ENCODE data around the gene PRKN.

PRKN gene

GRCh38 chr6:161481786-161482516 lies 1245.6 kb downstream of the PRKN start:
- no peak for TF ChIP-seq TOX (CRISPR knock-in tag; IDR thresholded peaks at IDR 0.05; ENCODE audit: borderline replicate concordance)
- ATAC-seq = no peak

- TF ChIP-seq ARNTL (CRISPR knock-in tag; IDR thresholded peaks at IDR 0.05; ENCODE audit: borderline replicate concordance, low read depth) (no peak), GLIS3 (CRISPR knock-in tag; IDR thresholded peaks at IDR 0.05) (no peak), POU6F1 (CRISPR knock-in tag; IDR thresholded peaks at IDR 0.05; ENCODE audit: borderline replicate concordance, low read depth) (no peak), OSR1 (CRISPR knock-in tag; IDR thresholded peaks at IDR 0.05) (no peak), CSRNP3 (CRISPR knock-in tag; IDR thresholded peaks at IDR 0.05) (no peak), ZNF70 (CRISPR knock-in tag; IDR thresholded peaks at IDR 0.05) (no peak)
- TF ChIP-seq, protein P1, sequence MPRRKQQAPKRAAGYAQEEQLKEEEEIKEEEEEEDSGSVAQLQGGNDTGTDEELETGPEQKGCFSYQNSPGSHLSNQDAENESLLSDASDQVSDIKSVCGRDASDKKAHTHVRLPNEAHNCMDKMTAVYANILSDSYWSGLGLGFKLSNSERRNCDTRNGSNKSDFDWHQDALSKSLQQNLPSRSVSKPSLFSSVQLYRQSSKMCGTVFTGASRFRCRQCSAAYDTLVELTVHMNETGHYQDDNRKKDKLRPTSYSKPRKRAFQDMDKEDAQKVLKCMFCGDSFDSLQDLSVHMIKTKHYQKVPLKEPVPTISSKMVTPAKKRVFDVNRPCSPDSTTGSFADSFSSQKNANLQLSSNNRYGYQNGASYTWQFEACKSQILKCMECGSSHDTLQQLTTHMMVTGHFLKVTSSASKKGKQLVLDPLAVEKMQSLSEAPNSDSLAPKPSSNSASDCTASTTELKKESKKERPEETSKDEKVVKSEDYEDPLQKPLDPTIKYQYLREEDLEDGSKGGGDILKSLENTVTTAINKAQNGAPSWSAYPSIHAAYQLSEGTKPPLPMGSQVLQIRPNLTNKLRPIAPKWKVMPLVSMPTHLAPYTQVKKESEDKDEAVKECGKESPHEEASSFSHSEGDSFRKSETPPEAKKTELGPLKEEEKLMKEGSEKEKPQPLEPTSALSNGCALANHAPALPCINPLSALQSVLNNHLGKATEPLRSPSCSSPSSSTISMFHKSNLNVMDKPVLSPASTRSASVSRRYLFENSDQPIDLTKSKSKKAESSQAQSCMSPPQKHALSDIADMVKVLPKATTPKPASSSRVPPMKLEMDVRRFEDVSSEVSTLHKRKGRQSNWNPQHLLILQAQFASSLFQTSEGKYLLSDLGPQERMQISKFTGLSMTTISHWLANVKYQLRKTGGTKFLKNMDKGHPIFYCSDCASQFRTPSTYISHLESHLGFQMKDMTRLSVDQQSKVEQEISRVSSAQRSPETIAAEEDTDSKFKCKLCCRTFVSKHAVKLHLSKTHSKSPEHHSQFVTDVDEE (CRISPR knock-in tag; IDR thresholded peaks at IDR 0.05) = no peak
- ATAC-seq = no peak
These were observed 1247.0 kb downstream of the PRKN start for GRCh38 chr6:161480421-161481155.

- ATAC-seq = no peak
- no peak for TF ChIP-seq PPARA (CRISPR knock-in tag; IDR thresholded peaks at IDR 0.05; ENCODE audit: borderline replicate concordance)
- no peak for TF ChIP-seq OSR1 (CRISPR knock-in tag; IDR thresholded peaks at IDR 0.05)
- no peak for TF ChIP-seq SNAI2 (CRISPR knock-in tag; IDR thresholded peaks at IDR 0.05)
- TF ChIP-seq ZNF565 (CRISPR knock-in tag; conservative IDR thresholded peaks at IDR 0.05; ENCODE audit: low read depth) = no peak
- no peak for TF ChIP-seq RARB (CRISPR knock-in tag; IDR thresholded peaks at IDR 0.05)
- TF ChIP-seq, protein P2, sequence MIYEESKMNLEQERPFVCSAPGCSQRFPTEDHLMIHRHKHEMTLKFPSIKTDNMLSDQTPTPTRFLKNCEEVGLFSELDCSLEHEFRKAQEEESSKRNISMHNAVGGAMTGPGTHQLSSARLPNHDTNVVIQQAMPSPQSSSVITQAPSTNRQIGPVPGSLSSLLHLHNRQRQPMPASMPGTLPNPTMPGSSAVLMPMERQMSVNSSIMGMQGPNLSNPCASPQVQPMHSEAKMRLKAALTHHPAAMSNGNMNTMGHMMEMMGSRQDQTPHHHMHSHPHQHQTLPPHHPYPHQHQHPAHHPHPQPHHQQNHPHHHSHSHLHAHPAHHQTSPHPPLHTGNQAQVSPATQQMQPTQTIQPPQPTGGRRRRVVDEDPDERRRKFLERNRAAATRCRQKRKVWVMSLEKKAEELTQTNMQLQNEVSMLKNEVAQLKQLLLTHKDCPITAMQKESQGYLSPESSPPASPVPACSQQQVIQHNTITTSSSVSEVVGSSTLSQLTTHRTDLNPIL (CRISPR knock-in tag; IDR thresholded peaks at IDR 0.05; ENCODE audit: low read depth) = no peak
- TF ChIP-seq, protein P3, sequence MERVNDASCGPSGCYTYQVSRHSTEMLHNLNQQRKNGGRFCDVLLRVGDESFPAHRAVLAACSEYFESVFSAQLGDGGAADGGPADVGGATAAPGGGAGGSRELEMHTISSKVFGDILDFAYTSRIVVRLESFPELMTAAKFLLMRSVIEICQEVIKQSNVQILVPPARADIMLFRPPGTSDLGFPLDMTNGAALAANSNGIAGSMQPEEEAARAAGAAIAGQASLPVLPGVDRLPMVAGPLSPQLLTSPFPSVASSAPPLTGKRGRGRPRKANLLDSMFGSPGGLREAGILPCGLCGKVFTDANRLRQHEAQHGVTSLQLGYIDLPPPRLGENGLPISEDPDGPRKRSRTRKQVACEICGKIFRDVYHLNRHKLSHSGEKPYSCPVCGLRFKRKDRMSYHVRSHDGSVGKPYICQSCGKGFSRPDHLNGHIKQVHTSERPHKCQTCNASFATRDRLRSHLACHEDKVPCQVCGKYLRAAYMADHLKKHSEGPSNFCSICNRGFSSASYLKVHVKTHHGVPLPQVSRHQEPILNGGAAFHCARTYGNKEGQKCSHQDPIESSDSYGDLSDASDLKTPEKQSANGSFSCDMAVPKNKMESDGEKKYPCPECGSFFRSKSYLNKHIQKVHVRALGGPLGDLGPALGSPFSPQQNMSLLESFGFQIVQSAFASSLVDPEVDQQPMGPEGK (CRISPR knock-in tag; IDR thresholded peaks at IDR 0.05; ENCODE audit: borderline replicate concordance) = no peak
These were observed 1248.2 kb downstream of the PRKN start for GRCh38 chr6:161479376-161479775.

GRCh38 chr6:161477876-161478425 lies 1249.6 kb downstream of the PRKN start:
- no peak for ATAC-seq
- TF ChIP-seq ZNF565 (CRISPR knock-in tag; conservative IDR thresholded peaks at IDR 0.05; ENCODE audit: low read depth) (no peak), OSR1 (CRISPR knock-in tag; IDR thresholded peaks at IDR 0.05) (no peak), PPARA (CRISPR knock-in tag; IDR thresholded peaks at IDR 0.05; ENCODE audit: borderline replicate concordance) (no peak), ZC3H10 (CRISPR knock-in tag; IDR thresholded peaks at IDR 0.05) (no peak), POU6F1 (CRISPR knock-in tag; IDR thresholded peaks at IDR 0.05; ENCODE audit: borderline replicate concordance, low read depth) (no peak), TOX (CRISPR knock-in tag; IDR thresholded peaks at IDR 0.05; ENCODE audit: borderline replicate concordance) (no peak), SNAI2 (CRISPR knock-in tag; IDR thresholded peaks at IDR 0.05) (no peak), BACH2 (CRISPR knock-in tag; IDR thresholded peaks at IDR 0.05; ENCODE audit: borderline replicate concordance) (no peak), ZNF8 (CRISPR knock-in tag; IDR thresholded peaks at IDR 0.05) (no peak), RARB (CRISPR knock-in tag; IDR thresholded peaks at IDR 0.05) (no peak), CSDC2 (CRISPR knock-in tag; IDR thresholded peaks at IDR 0.05) (no peak)
- TF ChIP-seq, protein P3 (CRISPR knock-in tag; IDR thresholded peaks at IDR 0.05; ENCODE audit: borderline replicate concordance) = no peak
- TF ChIP-seq, protein P2 (CRISPR knock-in tag; IDR thresholded peaks at IDR 0.05; ENCODE audit: low read depth) = no peak

All from SK-N-SH treated with all-trans-retinoic acid at 6 μM for 48 hours (cell line).